ENCODE data around the gene DNAJB13. TPM values are rescaled to one million over a fixed set of nuclear protein-coding genes. Genes with fewer than 3 reads are reported as not detected.

DNAJB13 gene
- total RNA-seq, 1 donor from 2014 or later: not detected

GRCh38 chr11:73988227-73988626 is 37.4 kb downstream of the DNAJB13 start:
- no peak for DNase-seq (ENCODE audit: extremely low spot score, unreplicated experiment)
- Mint-ChIP-seq H3K4me3 (ENCODE audit: unreplicated experiment) (no peak overlapping the region), H3K27me3 (ENCODE audit: unreplicated experiment) (no peaks in the 10 kb centered on the region), H3K4me1 (ENCODE audit: unreplicated experiment) (peaks cover 7% of the 10 kb centered on the region), H3K9me3 (ENCODE audit: unreplicated experiment) (no peaks in the 10 kb centered on the region), H3K27ac (ENCODE audit: unreplicated experiment) (no peak overlapping the region), H3K36me3 (ENCODE audit: unreplicated experiment) (no peaks in the 10 kb centered on the region)
- no peak for TF ChIP-seq CTCF (IDR thresholded peaks at IDR 0.05)

DNA sequence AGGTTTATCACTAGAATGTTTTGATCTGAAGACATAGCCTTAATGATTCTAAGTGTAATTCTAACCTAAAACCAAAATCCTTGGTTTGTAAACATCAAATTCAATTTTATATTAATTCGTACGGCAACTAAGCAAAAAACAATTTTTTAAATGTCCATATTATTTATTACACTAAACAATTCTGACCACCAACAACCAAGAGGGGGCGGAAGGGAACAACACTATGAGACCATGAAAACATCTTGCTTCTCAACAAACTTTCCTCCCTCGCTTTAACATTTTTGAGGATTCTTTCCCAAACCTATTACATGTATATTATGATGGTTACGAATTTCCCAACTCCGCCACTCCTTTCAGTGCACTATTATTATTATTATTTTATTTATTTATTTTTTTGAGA is 38.3 kb downstream of the DNAJB13 start:
- H3K36me3 Mint-ChIP-seq (ENCODE audit: unreplicated experiment): no peaks in the 10 kb centered on the region
- H3K27me3 Mint-ChIP-seq (ENCODE audit: unreplicated experiment): no peaks in the 10 kb centered on the region
- no peak overlapping the region for H3K27ac Mint-ChIP-seq (ENCODE audit: unreplicated experiment)
- DNase-seq (ENCODE audit: extremely low spot score, unreplicated experiment): no peak
- H3K4me1 Mint-ChIP-seq (ENCODE audit: unreplicated experiment): no peaks in the 10 kb centered on the region
- TF ChIP-seq CTCF (IDR thresholded peaks at IDR 0.05): no peak
- no peak overlapping the region for H3K4me3 Mint-ChIP-seq (ENCODE audit: unreplicated experiment)
- H3K9me3 Mint-ChIP-seq (ENCODE audit: unreplicated experiment): no peaks in the 10 kb centered on the region

- TF ChIP-seq CTCF (IDR thresholded peaks at IDR 0.05): no peak
- Mint-ChIP-seq H3K27ac (ENCODE audit: unreplicated experiment) (no peak overlapping the region), H3K27me3 (ENCODE audit: unreplicated experiment) (no peaks in the 10 kb centered on the region), H3K4me1 (ENCODE audit: unreplicated experiment) (no peaks in the 10 kb centered on the region), H3K9me3 (ENCODE audit: unreplicated experiment) (no peaks in the 10 kb centered on the region), H3K36me3 (ENCODE audit: unreplicated experiment) (no peaks in the 10 kb centered on the region), H3K4me3 (ENCODE audit: unreplicated experiment) (no peak overlapping the region)
- no peak for DNase-seq (ENCODE audit: extremely low spot score, unreplicated experiment)
Measured at GRCh38 chr11:73990730-73991129, 39.9 kb downstream of the DNAJB13 start.

DNA sequence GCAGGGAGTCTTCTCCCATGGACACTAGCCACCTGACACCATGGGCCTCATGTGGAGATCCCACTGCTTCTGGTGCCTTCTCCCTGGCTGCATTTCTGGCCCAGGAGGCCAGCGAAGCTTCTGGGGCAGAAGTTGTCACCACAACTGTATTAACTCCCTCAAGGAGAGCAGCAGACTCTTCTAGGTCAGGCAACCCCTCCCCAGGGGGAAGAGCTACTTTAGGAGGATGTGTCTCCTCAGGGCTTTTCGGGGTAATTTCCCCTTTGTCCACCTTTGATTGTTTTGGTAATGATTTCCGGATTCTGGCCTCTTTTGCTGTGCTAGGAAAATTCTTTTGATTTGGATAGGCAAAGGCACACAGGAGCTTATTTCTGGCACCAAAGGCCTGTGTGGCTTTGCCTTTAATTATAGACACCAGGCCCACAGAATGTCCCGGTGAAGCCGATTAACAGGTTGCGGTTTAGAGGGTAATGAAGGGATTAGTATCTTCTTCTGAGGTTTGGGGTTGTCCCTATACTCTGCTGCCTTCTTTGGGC is 40.7 kb downstream of the DNAJB13 start:
- Mint-ChIP-seq H3K27me3 (ENCODE audit: unreplicated experiment) (no peaks in the 10 kb centered on the region), H3K4me1 (ENCODE audit: unreplicated experiment) (no peaks in the 10 kb centered on the region), H3K4me3 (ENCODE audit: unreplicated experiment) (no peak overlapping the region), H3K27ac (ENCODE audit: unreplicated experiment) (no peak overlapping the region), H3K9me3 (ENCODE audit: unreplicated experiment) (no peaks in the 10 kb centered on the region), H3K36me3 (ENCODE audit: unreplicated experiment) (no peaks in the 10 kb centered on the region)
- no peak for TF ChIP-seq CTCF (IDR thresholded peaks at IDR 0.05)
- DNase-seq (ENCODE audit: extremely low spot score, unreplicated experiment): no peak

DNA sequence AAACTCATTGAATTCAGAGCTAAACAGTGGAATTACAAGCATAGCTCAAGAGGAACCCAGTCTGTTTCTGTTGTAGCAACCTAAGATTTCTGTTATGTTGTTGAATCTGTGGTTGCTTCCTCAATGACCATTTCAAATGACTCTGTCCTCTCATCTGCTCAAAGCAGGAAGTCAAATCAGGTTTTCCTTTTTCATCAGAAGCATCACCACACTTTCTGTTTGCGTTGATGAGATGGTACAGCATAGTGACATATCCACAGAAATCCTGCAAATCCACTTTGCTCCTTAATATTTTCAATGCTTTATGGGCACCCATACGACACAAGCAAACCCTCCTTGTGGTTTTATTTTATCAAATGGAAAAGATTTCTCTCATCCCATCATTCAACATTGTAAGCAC is 44.4 kb downstream of the DNAJB13 start:
- Mint-ChIP-seq H3K9me3 (ENCODE audit: unreplicated experiment) (no peaks in the 10 kb centered on the region), H3K27me3 (ENCODE audit: unreplicated experiment) (no peaks in the 10 kb centered on the region), H3K27ac (ENCODE audit: unreplicated experiment) (no peak overlapping the region), H3K36me3 (ENCODE audit: unreplicated experiment) (no peaks in the 10 kb centered on the region), H3K4me3 (ENCODE audit: unreplicated experiment) (no peak overlapping the region), H3K4me1 (ENCODE audit: unreplicated experiment) (no peaks in the 10 kb centered on the region)
- no peak for DNase-seq (ENCODE audit: extremely low spot score, unreplicated experiment)
- no peak for TF ChIP-seq CTCF (IDR thresholded peaks at IDR 0.05)
